Subcutaneous abdominal adipose tissue (tissue), 5 donors: ENCODE results near the gene TNIK.

ENCODE experiments used
- H3K27ac ChIP-seq: one replicate; pipeline ENCODE4 v1.7.0; 2013; ENCODE audit warnings: low read depth, mild to moderate bottlenecking, inconsistent platforms, low read length, moderate library complexity
- H3K27me3 ChIP-seq, 5 donors: one replicate each; pipeline ENCODE4 v1.7.0; 2013; ENCODE audit warnings: low read length in 5 of 5, inconsistent platforms in 1 of 5; ENCODE audit not compliant: control insufficient read depth in 5 of 5, insufficient read depth in 4 of 5
- H3K36me3 ChIP-seq, 5 donors: one replicate each; pipeline ENCODE4 v1.7.0; 2013; ENCODE audit warnings: low read length in 5 of 5; ENCODE audit not compliant: control insufficient read depth in 5 of 5, insufficient read depth in 5 of 5
- H3K4me1 ChIP-seq, 5 donors: one replicate each; pipeline ENCODE4 v1.7.0; 2013; ENCODE audit warnings: low read length in 5 of 5, mild to moderate bottlenecking in 3 of 5, moderate library complexity in 1 of 5; ENCODE audit not compliant: control insufficient read depth in 5 of 5, insufficient read depth in 5 of 5
- H3K4me3 ChIP-seq, 5 donors: one replicate each; pipeline ENCODE4 v1.7.0; 2013; ENCODE audit warnings: low read length in 5 of 5, low read depth in 1 of 5
- H3K9ac ChIP-seq, 5 donors: one replicate each; pipeline ENCODE4 v1.7.0; 2013; ENCODE audit warnings: low read length in 5 of 5, mild to moderate bottlenecking in 4 of 5, moderate library complexity in 3 of 5
- H3K9me3 ChIP-seq, 5 donors: one replicate each; pipeline ENCODE4 v1.7.0; 2013; ENCODE audit warnings: low read length in 5 of 5; ENCODE audit not compliant: control insufficient read depth in 5 of 5
- donor health status: healthy.
- donor health status: healthy.
- donor health status: healthy.
- donor health status: healthy.
- donor health status: healthy.

The TNIK gene

DNA sequence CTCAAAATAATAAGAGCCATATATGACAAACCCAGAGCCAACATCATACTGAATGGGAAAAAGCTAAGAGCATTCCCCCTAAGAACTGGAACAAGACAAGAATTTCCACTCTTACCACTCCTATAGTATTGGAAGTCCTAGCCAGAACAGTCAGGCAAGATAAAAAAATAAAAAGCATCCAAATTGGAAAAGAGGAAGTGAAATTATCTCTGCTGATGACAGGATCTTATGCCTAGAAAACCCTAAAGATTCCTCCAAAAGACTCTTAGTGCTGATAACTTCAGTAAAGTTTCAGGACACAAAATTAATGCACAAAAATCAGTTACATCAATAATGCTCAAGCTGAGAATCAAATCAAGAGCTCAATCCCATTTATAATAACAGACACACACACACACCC lies 387.8 kb downstream of the TNIK start:
- Histone ChIP-seq H3K27ac (no peak overlapping the region), H3K36me3 (no peaks in the 10 kb centered on the region), H3K27me3 (no peaks in the 10 kb centered on the region), H3K9ac (no peak overlapping the region), H3K9me3 (no peaks in the 10 kb centered on the region), H3K4me1 (no peaks in the 10 kb centered on the region), H3K4me3 (no peak overlapping the region)

DNA sequence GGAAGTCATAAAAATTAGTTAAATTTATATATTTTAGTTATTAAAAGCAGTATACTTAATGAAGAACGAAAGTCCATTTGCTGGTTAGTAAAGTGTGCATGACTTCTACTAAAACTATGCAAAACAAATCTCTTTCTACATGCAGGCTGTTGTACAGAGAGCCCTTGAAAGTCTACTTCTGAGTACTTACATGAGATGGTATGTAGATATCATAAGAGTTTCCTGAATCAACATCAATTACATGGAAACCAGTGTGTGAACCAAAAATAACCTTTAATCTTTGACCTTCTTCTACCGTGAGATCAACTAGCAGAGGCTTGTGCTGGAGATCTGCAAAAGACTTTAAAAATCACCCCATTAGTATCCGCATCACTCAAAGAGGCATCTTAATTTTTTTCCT lies 391.5 kb downstream of the TNIK start:
- Histone ChIP-seq H3K9ac (no peak overlapping the region), H3K36me3 (no peaks in the 10 kb centered on the region), H3K4me3 (no peak overlapping the region), H3K27me3 (no peaks in the 10 kb centered on the region), H3K9me3 (no peaks in the 10 kb centered on the region), H3K27ac (no peak overlapping the region), H3K4me1 (no peaks in the 10 kb centered on the region)

DNA sequence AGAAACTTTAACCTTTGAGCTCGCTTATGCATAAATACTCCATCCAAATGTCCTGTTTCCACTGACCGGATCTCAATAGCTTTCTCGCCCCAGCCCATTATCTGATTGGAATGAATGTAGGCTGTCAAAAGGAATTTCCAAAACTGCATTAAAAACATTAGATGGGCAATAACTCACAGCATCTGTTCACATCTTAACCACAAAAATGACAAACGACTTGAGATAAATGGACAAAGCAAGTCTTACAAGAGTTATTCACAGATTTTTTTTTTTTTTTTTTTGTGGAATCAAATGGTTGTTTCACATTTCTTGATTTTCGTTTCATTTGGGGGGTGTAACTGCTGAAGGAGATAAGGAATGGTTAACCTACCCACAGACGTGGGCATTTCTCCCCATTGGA lies 394.0 kb downstream of the TNIK start:
- H3K9me3 ChIP-seq: no peaks in the 10 kb centered on the region
- H3K9ac ChIP-seq: no peak overlapping the region
- H3K4me1 ChIP-seq: no peaks in the 10 kb centered on the region
- no peak overlapping the region for H3K27ac ChIP-seq
- no peaks in the 10 kb centered on the region for H3K27me3 ChIP-seq
- no peaks in the 10 kb centered on the region for H3K36me3 ChIP-seq
- H3K4me3 ChIP-seq: no peak overlapping the region

DNA sequence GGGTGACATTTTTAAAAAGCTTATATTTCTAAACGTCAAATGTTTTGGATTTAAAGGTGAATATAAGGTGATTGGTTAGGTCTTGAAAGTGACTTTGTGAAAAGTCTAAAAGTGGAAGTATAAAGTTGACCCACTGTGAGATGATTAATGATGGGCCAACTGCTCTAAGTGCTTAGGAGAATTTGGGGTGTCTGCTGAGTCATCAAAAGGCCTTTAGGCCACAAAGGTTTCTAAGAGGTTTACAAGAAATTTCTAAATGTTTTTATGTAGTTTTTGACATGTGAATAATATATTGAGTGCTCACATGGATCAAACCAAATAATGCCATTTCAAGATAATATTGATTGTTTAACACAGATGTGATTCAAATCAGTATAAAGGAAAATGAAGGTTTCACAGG lies 394.5 kb downstream of the TNIK start:
- no peak overlapping the region for H3K9ac ChIP-seq
- no peaks in the 10 kb centered on the region for H3K36me3 ChIP-seq
- H3K27me3 ChIP-seq: no peaks in the 10 kb centered on the region
- H3K9me3 ChIP-seq: no peaks in the 10 kb centered on the region
- no peak overlapping the region for H3K27ac ChIP-seq
- no peak overlapping the region for H3K4me3 ChIP-seq
- no peaks in the 10 kb centered on the region for H3K4me1 ChIP-seq

DNA sequence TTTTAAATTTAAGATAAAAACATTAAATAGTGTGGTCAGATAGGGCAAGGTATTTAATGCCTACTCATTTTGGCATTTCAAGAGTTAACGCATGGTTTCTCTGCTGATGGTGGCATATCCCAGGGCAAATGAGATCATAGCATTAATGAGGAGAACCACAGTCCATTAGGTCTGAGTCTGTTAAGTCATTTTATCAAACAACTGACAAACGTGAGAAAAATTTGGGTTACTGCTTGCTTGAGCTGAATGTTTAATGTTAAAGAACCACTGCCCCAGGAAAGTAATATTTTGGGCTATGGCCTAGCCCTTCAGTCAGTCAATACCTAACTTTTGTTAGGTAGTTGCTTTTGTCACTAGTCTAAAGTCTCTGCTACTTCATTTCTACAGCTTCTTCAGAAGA lies 395.7 kb downstream of the TNIK start:
- Histone ChIP-seq H3K4me3 (no peak overlapping the region), H3K9ac (no peak overlapping the region), H3K36me3 (no peaks in the 10 kb centered on the region), H3K4me1 (no peaks in the 10 kb centered on the region), H3K27me3 (no peaks in the 10 kb centered on the region), H3K27ac (no peak overlapping the region), H3K9me3 (no peaks in the 10 kb centered on the region)

DNA sequence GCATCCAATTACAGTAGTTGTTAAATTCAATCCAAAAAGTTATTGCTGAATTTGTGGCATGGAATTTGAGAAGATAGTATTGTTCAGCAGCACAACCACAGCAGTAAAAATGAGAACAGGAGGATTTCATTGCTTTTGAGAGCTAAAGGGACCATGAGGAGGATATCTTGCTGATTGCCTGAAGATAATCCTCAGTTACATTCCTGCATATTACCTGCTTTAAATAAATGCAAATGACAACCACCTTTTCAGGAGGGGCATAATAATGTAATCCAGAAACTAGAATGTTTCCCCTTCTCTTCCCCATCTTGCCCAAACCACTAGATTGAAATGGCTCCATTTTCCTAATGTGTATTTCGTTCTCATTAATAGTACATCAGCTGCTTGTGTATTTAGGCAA lies 398.5 kb downstream of the TNIK start:
- Histone ChIP-seq H3K9me3 (no peaks in the 10 kb centered on the region), H3K4me1 (no peaks in the 10 kb centered on the region), H3K4me3 (no peak overlapping the region), H3K36me3 (no peaks in the 10 kb centered on the region), H3K27me3 (no peaks in the 10 kb centered on the region), H3K9ac (no peak overlapping the region), H3K27ac (no peak overlapping the region)

DNA sequence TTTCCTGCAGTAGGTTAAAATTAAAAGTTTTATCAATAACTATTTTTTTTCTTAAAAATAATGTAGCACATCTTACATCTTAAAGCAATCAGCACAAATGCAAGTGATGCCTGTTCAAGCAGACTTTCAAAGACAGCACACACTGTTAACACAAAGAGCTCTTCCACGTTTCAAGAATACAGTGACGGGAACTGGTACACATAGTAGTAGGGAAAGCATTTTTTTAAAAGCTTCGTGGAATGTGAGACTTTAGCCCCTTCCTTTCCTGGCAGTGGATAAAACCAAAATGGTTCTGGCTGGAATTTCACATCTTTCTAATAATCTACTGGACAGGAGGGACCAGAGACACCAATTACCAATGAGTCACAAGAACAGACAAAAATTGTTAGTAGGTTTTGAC lies 400.2 kb downstream of the TNIK start:
- H3K4me3 ChIP-seq: no peak overlapping the region
- no peaks in the 10 kb centered on the region for H3K27me3 ChIP-seq
- no peaks in the 10 kb centered on the region for H3K4me1 ChIP-seq
- no peak overlapping the region for H3K9ac ChIP-seq
- H3K9me3 ChIP-seq: no peaks in the 10 kb centered on the region
- no peaks in the 10 kb centered on the region for H3K36me3 ChIP-seq
- no peak overlapping the region for H3K27ac ChIP-seq

DNA sequence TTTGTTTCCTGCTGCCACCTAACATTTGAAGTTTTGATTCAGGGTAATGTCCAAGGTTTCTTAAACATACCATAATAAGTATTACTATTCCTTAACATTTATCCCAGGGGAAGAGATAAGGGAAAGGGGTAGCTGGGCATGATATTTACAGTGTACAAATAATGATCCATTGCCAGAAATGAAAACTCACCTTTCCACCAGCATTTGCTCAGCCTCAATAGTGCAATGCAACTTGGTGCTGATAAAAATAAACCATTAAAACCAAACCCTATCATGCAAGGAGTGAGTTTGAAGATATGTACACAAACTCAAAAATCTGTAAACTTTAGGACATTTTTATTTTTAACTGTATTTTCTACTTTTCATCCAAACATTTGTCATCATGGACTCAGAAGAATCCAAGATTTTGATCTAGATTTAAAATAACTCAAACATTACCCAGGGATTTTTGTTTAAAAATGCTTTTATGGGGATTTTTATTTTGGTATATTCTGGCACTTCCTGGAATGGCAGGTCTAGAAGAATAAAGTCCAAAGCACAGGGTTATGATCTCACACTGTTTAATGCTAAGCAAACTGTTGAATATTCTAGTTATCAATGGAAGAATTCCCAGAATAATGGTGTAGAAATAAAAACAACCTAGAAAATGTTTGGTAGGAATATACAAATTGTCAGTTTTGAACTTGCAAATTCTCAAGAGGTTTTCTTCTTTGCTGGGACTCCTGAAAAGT lies 401.2 kb downstream of the TNIK start:
- Histone ChIP-seq H3K27me3 (no peaks in the 10 kb centered on the region), H3K27ac (no peak overlapping the region), H3K4me3 (no peak overlapping the region), H3K4me1 (no peaks in the 10 kb centered on the region), H3K9me3 (no peaks in the 10 kb centered on the region), H3K9ac (no peak overlapping the region), H3K36me3 (no peaks in the 10 kb centered on the region)

DNA sequence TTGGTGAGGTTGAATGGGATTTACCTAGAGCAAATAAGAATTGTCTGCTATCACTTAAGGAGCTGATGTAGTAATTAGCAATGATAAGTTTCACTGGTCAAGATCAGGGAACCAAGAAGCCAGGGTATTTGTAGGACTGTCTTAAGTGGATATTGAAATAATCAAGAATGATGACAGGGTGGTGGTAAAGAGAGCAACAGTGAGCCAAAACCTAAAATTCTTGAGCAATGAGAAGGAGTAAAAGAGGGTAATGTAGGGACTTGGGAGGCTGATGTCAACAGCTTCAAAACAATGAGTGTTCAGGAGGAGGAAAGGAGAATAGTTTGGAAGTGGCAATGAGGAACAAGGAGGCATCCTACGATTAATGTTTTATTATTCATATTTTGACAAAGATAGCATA lies 402.1 kb downstream of the TNIK start:
- H3K27ac ChIP-seq: no peak overlapping the region
- no peaks in the 10 kb centered on the region for H3K27me3 ChIP-seq
- H3K9me3 ChIP-seq: no peaks in the 10 kb centered on the region
- no peaks in the 10 kb centered on the region for H3K36me3 ChIP-seq
- H3K4me1 ChIP-seq: no peaks in the 10 kb centered on the region
- no peak overlapping the region for H3K9ac ChIP-seq
- H3K4me3 ChIP-seq: no peak overlapping the region

DNA sequence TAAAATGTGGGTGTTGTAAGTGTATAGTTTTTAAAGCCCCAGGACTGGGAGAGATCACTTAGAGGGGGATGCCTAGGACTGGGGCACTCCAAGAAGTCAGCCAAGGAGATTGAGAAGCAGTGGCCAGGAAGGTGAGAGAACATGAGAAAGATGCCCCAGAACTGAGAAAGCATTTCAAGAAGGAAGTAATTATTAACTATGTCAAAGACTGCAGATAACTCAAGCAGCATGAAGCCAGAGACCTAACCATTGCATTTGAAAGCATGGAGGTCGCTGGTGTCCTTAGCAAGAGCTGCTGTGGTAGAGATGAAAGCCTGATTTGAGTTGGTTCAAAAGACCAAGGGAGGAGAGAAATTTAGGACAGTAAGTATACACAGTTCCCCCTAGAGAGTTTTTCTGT lies 403.1 kb downstream of the TNIK start:
- Histone ChIP-seq H3K9me3 (no peaks in the 10 kb centered on the region), H3K27ac (no peak overlapping the region), H3K27me3 (no peaks in the 10 kb centered on the region), H3K4me3 (no peak overlapping the region), H3K9ac (no peak overlapping the region), H3K4me1 (no peaks in the 10 kb centered on the region), H3K36me3 (no peaks in the 10 kb centered on the region)

DNA sequence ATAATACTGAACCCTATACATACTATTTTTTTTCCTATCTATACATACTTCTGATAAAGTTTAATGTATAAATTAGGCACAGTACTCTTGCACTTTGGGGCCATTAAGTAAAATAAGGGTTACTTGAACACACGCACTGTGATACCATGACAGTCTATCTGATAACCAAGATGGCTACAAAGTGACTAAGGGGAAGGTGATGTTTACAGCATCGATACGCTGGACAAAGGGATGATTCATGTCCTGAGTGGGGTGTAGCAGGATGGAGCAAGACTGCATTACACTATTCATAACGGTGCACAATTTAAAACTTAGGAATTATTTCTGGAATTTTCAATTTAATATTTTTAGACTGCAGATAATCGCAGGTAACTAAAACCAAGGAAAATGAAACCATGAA lies 403.7 kb downstream of the TNIK start:
- Histone ChIP-seq H3K4me3 (no peak overlapping the region), H3K9ac (no peak overlapping the region), H3K27ac (no peak overlapping the region), H3K36me3 (no peaks in the 10 kb centered on the region), H3K4me1 (no peaks in the 10 kb centered on the region), H3K27me3 (no peaks in the 10 kb centered on the region), H3K9me3 (no peaks in the 10 kb centered on the region)
